Esophagus muscularis mucosa (tissue), 4 donors: ENCODE data around the gene PIK3C2G.

Source experiments
- CTCF ChIP-seq, 3 experiments: fragments of 200-600 bp in 2 of 3; fragments of 450-650 bp in 1 of 3; sonication (generic) in 2 of 3; IDR thresholded peaks; one replicate each; pipeline ENCODE4 v1.5.1; 2017 to 2019; ENCODE audit warnings: antibody characterized with exemption in 3 of 3, mild to moderate bottlenecking in 2 of 3, moderate library complexity in 1 of 3
- EP300 ChIP-seq: sonication (generic); formaldehyde crosslinking; IDR thresholded peaks from one replicate; pipeline ENCODE4 v1.6.1; 2017; ENCODE audit warnings: antibody characterized with exemption
- POLR2AphosphoS5 ChIP-seq, 2 donors: sonication (generic); formaldehyde crosslinking; IDR thresholded peaks; one replicate each; pipeline ENCODE4 v1.6.1; 2017; ENCODE audit warnings: antibody characterized with exemption in 2 of 2

- TF ChIP-seq CTCF (IDR thresholded peaks at IDR 0.05) (no peak), POLR2AphosphoS5 (IDR thresholded peaks at IDR 0.05) (no peak), EP300 (no peak)
Observed at GRCh38 chr12:18323159-18323558, 61.8 kb downstream of the PIK3C2G start.
